ENCODE measurements around the gene MACROD2. TPM values are rescaled to one million over a fixed set of nuclear protein-coding genes. Genes with fewer than 3 reads are reported as not detected.

The MACROD2 gene
- polyA plus RNA-seq, 2 of the 4 experiments (the other 2 are of a cell fraction): 0.96 to 1.3 TPM

- TF ChIP-seq, protein P1, sequence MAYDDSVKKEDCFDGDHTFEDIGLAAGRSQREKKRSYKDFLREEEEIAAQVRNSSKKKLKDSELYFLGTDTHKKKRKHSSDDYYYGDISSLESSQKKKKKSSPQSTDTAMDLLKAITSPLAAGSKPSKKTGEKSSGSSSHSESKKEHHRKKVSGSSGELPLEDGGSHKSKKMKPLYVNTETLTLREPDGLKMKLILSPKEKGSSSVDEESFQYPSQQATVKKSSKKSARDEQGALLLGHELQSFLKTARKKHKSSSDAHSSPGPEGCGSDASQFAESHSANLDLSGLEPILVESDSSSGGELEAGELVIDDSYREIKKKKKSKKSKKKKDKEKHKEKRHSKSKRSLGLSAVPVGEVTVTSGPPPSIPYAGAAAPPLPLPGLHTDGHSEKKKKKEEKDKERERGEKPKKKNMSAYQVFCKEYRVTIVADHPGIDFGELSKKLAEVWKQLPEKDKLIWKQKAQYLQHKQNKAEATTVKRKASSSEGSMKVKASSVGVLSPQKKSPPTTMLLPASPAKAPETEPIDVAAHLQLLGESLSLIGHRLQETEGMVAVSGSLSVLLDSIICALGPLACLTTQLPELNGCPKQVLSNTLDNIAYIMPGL (CRISPR knock-in tag; IDR thresholded peaks at IDR 0.05; ENCODE audit: borderline replicate concordance): no peak
- no peak for TF ChIP-seq HES2 (IDR thresholded peaks at IDR 0.05)
Measured at GRCh38 chr20:15248618-15249395, 1253.5 kb downstream of the MACROD2 start (continued).

GRCh38 chr20:15251171-15251570 lies 1255.9 kb downstream of the MACROD2 start:
- H3K4me1 ChIP-seq: no peaks in the 10 kb centered on the region
- ChIA-PET CTCF (interaction anchor here (1.1 kb wide), 1 partner anchor 8 kb away, joined by 3 read pairs; no protein-coding TSS in a partner anchor), POLR2A (no interaction called here)
- ATAC-seq: no peak
- no peak for FAIRE-seq
- no peaks in the 10 kb centered on the region for H3K9me3 ChIP-seq
- H3K27ac ChIP-seq: no peak overlapping the region
- no peak for DNase-seq (ENCODE audit: low read depth in 1 of 2, low spot score in 1 of 2)
- 5% methylated on average over 2 of the region's 2 CpGs for WGBS (ENCODE audit: missing lambda C conversion rate)
- no peak overlapping the region for H3K4me2 ChIP-seq
- no peak overlapping the region for H3K4me3 ChIP-seq
- no peak for TF ChIP-seq NR3C1 (IDR thresholded peaks at IDR 0.05)
- TF ChIP-seq REST (IDR thresholded peaks at IDR 0.05): no peak

- no peaks in the 10 kb centered on the region for H3K4me1 ChIP-seq
- no peak overlapping the region for H3K4me2 ChIP-seq
- FAIRE-seq (no peak), ATAC-seq (no peak), DNase-seq (ENCODE audit: low read depth in 1 of 2, low spot score in 1 of 2) (no peak)
- TF ChIP-seq FOXS1 (CRISPR knock-in tag; IDR thresholded peaks at IDR 0.05) (no peak), KDM5A (IDR thresholded peaks at IDR 0.05) (no peak), JUNB (IDR thresholded peaks at IDR 0.05) (no peak), PHF8 (IDR thresholded peaks at IDR 0.05; ENCODE audit: borderline replicate concordance, low read depth) (no peak), E2F6 (IDR thresholded peaks at IDR 0.05; ENCODE audit: borderline replicate concordance, low read depth) (no peak), TP53 (CRISPR knock-in tag; IDR thresholded peaks at IDR 0.05) (no peak), ZFP36 (IDR thresholded peaks at IDR 0.05; ENCODE audit: borderline replicate concordance, partially characterized antibody) (no peak), ESRRA (IDR thresholded peaks at IDR 0.05; ENCODE audit: borderline replicate concordance, low read length) (no peak), CHD2 (IDR thresholded peaks at IDR 0.05; ENCODE audit: low read length, partially characterized antibody) (no peak), EHF (CRISPR knock-in tag; IDR thresholded peaks at IDR 0.05) (no peak), EP300 (IDR thresholded peaks at IDR 0.05) (no peak), EHMT2 (IDR thresholded peaks at IDR 0.05; ENCODE audit: low read depth) (no peak), CBX8 (IDR thresholded peaks at IDR 0.05) (no peak), BCL3 (IDR thresholded peaks at IDR 0.05) (no peak)
- TF ChIP-seq, protein P1 (CRISPR knock-in tag; IDR thresholded peaks at IDR 0.05; ENCODE audit: borderline replicate concordance): no peak
- CTCF ChIA-PET: interaction anchor here (1.1 kb wide), 1 partner anchor 9 kb away, joined by 3 read pairs; no protein-coding TSS in a partner anchor
- H3K9me3 ChIP-seq: no peaks in the 10 kb centered on the region
- 44% methylated on average over 2 of the region's 2 CpGs for WGBS (ENCODE audit: missing lambda C conversion rate)
- no peak overlapping the region for H3K27ac ChIP-seq
- POLR2A ChIA-PET: no interaction called here
- H3K4me3 ChIP-seq: no peak overlapping the region
Measured at GRCh38 chr20:15252304-15252703, 1257.0 kb downstream of the MACROD2 start.

Measured in A549 (cell line).